GM10248 (cell line): ENCODE measurements around the gene SERINC2.

Experiments
- CTCF ChIA-PET: fragments of 300-600 bp; sonication (Branson Sonifier 250); formaldehyde crosslinking; extraction: SDS; loops from one replicate; lab custom pipeline; 2021; ENCODE audit warnings: antibody characterized with exemption; lab: Yijun Ruan, JAX
- POLR2A ChIA-PET: fragments of 350-650 bp; sonication (Branson Sonifier 250); formaldehyde crosslinking; extraction: SDS; loops from one replicate; lab custom pipeline; 2020; ENCODE audit warnings: antibody characterized with exemption; lab: Yijun Ruan, JAX
- DNase-seq: peaks from one replicate; pipeline ENCODE4 v3.0.0; 2012; ENCODE audit errors: extremely low spot score
- CTCF ChIP-seq: IDR thresholded peaks from 2 replicates; pipeline ENCODE4 v1.5.1; 2012; ENCODE audit warnings: mild to moderate bottlenecking, low read depth; ENCODE audit errors: extremely low read depth, missing control alignments, control extremely low read depth

The SERINC2 gene

GRCh38 chr1:31412732-31413404 is at the start of gene SERINC2:
SERINC2 (plus strand) TSS chr1:31413213; CDS start chr1:31413266, 53 bp downstream.
- peak; percentile 80 for DNase-seq
- no peak for TF ChIP-seq CTCF
- CTCF ChIA-PET: interaction anchor here (0.7 to 2.7 kb wide), 3 partner anchors 9 to 28 kb away, joined by 3 to 15 read pairs (median 11); no protein-coding TSS in a partner anchor
- POLR2A ChIA-PET: no interaction called here

GRCh38 chr1:31364561-31365250 is 48.3 kb upstream of the SERINC2 start:
- ChIA-PET CTCF (interaction anchor here (1.3 kb wide), 1 partner anchor 30 kb away, joined by 6 read pairs; no protein-coding TSS in a partner anchor), POLR2A (no interaction called here)

GRCh38 chr1:31366796-31367195 is 46.2 kb upstream of the SERINC2 start:
- no peak for DNase-seq
- no peak for TF ChIP-seq CTCF
- ChIA-PET POLR2A (no interaction called here), CTCF (interaction anchor here (0.8 kb wide), 1 partner anchor 27 kb away, joined by 3 read pairs; no protein-coding TSS in a partner anchor)

More at GRCh38 chr1:31364561-31365250, 48.3 kb upstream of the SERINC2 start:
- DNase-seq: no peak
- TF ChIP-seq CTCF: no peak

- no peak for DNase-seq
- ChIA-PET POLR2A (no interaction called here), CTCF (interaction anchor here (1.2 kb wide), 1 partner anchor 180 kb away, joined by 3 read pairs; no protein-coding TSS in a partner anchor)
- no peak for TF ChIP-seq CTCF
Observed at GRCh38 chr1:31368611-31369107, 44.4 kb upstream of the SERINC2 start.

- DNase-seq: no peak
- ChIA-PET POLR2A (no interaction called here), CTCF (interaction anchor here (1.0 to 5.6 kb wide), 3 partner anchors 25 to 179 kb away, joined by 3 to 46 read pairs (median 3); no protein-coding TSS in a partner anchor)
- no peak for TF ChIP-seq CTCF
Observed at GRCh38 chr1:31370021-31370420, 43.0 kb upstream of the SERINC2 start.

- TF ChIP-seq CTCF: no peak
- CTCF ChIA-PET: interaction anchor here (1.0 to 5.6 kb wide), 2 partner anchors 24 to 29 kb away, joined by 3 to 46 read pairs; no protein-coding TSS in a partner anchor
- POLR2A ChIA-PET: no interaction called here
- no peak for DNase-seq
Observed at GRCh38 chr1:31370565-31370964, 42.4 kb upstream of the SERINC2 start.
